Epidermal melanocyte (primary cell): ENCODE results near the gene ATP5PB.

Experiments used
- DNase-seq: peaks from one replicate; pipeline ENCODE4 v3.0.0; 2011; ENCODE audit warnings: low spot score; ENCODE audit not compliant: insufficient read length

The ATP5PB gene

DNA sequence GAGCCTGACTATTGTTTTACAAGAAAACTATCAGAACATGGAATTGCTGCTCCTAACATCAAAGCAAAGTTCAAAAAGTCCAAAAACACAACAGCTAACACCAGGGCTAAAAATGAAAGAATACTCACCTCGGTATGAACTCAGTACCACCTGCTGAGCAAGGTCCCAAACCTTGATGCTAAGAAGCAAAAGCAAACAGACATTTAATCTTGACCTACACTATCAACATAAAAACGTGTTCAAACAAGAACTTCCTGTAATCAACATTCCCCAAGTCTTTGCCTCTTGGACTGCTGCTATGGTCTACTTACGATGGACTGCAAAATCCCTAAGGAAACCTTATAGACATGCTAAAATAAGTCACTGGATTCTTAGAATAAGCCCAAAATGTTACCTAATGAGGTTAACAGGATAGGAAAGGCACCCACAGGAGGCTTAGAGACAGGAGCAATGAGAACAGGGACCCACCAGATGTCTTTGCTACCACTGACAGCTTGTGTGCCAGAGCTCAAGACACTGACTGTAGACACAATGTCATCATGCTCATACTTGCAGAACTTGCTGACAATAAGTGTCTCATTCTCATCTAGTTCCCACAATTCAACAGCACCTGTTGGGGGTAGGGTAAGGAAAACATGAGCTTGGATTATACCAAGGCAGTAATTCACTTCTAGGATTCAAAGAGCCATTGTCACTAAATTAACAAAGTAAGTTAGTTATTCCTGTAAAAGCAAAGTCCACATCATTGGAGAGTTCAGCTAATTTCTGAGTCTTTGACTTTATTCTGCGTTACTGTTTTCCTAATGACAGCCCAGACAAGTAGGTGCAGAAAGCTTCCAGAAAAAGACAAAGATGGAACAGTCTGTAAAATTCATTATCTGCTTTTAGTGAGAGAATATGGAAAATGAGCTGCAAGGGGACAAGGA, 2.0 kb upstream of the ATP5PB start:
- DNase-seq, result no peak

DNA sequence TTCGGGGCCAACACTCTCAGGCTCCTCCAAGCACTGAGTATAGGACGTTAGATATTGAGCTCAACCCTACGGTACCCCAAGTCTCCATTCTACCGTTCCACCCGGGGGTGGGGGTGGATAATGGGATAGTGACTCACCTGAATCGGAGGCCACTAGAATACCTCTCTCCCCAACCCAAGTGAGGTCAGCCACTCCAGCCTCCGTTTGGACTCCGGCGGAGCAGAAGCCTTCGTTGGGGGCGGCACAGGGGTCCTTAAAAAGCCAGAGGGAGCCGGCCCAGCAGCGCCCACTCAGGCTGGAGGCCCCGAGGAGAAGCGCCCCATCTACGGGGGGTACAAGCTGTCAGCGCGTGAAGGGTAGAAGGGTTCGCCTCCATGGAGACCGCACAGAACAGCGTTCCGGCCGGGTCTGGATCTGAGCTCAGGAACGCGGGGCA, 764 bp upstream of the ATP5PB start:
- no peak for DNase-seq

DNA sequence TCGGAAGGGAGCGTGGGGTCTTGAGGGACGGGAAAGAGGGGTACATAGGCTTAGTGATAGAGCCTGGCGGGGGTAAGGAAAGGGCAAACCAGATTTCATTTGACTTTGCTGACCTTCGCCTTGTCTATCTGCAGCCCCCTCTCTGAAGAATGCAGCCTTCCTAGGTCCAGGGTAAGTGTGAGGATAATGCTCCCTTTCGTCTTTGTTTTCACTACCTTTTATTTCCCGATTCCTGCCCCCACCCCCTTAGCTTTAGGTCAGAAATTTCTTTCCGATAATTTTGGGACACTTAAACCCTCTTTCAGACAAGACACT, 396 bp downstream of the ATP5PB start:
- DNase-seq, result no peak

DNA sequence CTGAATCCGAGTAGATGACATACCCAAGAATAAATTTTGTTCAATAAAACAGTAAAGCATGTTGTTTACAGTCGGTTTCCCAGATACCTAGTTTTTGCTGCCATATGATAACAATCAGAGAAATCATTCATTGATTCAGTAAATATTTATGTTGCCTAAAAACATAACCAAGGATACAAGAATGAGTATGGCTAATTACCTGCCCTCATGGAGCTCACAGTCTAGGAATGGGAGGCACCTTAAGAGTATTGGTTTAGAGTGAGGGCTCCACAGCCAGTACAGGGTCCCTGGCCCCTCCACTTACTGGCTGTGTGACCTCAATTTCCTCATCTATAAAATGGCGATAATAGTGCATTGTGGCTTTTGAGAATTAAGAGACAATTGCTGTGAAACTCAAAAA, 921 bp downstream of the ATP5PB start:
- DNase-seq, result no peak

DNA sequence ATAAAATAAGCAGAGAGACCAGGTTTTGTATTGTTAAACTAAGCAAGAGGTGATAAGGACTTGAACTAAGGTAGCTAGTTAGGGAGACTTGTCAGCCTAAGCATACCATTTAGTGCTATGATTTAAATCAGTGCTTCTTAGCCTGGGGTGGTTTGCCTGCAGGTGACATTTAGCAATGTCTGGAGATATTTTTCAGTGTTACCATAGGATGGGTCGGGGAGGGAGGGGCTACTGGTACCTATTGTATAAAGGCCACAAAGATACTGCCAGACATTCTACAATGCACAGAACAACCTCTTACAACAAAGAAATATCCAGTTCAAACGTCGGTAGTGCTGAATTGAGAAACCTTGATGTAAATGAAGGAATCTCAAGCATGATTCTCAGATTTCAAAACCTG, 3.3 kb downstream of the ATP5PB start:
- DNase-seq, result no peak

DNA sequence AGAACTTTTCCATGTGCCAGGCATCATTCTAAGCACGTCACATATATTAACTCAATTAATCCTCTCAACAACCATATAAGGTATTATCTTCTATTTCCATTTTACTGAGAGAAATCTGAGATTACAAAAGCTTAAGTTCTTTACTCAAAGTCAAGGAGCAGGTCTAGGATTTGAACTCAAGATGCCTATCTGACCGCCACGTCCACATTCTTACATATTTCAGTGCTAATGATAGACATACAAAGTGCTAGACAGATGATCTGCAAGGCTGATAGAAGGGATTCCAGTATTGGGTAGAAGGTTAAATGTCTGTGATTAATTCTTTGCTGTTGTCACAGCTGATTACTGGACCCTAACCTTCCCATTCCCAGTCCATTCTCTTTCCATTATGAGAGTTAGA, 4.4 kb downstream of the ATP5PB start:
- DNase-seq, result no peak

DNA sequence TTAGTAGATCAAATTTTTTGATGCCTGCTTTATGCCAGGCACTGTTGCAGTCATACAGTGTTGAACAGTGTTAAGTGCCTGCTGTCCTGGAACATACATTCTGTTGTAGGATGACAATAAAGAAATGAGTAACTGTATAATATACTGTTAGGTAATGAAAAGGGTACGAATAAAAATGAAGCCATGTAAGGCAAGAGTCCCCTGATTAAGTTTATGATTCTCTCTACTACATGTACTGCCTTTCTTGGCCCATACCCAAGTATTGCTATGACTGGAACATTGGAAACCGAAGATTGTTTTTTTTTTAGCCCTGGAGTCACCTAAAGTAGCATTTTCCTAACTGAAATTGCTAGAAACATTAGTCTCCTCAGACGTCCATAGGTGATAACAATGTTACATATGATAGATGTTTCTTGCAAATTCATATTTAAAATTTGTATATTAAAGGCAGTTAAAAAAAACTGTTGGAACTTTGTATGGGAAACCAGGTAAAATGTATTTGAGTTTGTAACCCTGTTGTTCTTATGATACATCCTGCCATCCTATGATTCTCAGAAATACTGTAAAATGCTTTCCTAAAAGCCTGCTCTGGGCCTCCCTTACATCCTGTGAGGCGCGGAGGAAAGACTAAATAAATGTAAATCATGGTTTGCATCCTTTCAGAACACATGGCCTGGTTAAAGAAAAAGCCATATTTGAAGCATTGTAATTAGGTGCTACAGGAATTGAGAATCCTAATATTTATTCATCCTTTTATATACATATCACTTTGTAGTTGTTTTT, 5.8 kb downstream of the ATP5PB start:
- no peak for DNase-seq

DNA sequence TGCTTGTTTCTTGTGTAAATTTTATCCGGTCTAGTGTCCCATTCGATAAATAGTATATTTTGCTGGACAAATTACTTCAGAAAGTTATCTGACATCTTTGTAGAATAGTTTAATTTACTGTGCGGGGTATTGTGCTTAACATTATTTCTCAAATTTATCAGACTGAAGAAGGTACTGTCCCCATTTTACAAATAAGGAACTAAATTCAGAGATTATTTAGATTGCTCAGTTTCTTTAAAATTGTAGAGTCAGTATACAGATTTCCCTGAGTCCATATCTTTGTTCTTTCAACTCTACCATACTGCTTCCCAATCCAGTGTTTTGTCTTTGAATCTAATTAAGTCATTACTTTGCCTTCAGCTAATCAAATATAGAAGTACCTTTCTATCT, 6.4 kb downstream of the ATP5PB start:
- no peak for DNase-seq

DNA sequence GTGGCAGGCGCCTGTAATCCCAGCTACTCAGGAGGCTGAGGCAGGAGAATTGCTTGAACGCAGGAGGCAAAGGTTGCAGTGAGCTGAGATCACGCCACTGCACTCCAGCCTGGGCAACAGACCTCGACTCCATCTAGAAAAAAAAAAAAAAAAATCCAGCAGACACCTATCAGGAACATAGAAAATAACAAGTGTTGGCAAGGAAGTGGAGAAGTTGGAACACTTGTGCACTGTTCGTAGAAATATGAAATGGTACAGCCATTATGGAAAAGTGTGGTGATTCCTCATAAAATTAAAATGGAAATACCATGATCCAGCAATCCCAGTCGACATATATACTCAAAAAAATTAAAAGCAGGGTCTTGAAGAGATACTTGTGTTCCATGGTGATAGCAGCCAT, 12.5 kb downstream of the ATP5PB start:
- DNase-seq, result no peak

DNA sequence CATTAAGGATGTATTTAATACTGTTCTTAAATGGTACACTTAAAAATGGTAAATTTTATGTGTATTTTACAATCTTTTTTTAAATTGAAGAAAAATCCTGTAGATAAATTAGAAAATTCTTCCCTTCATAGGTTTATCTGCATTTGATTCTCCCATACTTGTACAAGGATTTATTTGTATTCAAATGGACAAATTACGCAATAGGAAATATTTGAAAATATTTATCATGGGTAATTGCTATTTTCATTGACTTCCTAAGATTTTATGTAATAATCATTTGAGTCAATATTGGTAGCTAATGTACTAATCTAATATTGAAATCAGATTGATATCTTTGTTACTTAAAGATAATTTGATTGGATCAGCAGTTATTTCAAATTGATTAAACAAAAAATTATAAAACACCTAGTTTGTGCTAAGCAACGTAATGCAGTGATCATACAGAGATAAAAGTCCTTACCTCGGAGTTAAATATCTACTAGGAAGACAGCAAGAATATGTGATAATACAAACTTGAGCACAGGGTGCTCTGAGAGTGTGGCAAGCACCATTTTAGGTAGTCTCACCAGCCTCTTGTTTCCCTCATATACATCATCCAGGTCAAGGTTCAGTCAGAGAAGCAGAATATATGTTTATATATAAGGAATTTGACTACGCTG, 13.2 kb downstream of the ATP5PB start:
- DNase-seq, result no peak

DNA sequence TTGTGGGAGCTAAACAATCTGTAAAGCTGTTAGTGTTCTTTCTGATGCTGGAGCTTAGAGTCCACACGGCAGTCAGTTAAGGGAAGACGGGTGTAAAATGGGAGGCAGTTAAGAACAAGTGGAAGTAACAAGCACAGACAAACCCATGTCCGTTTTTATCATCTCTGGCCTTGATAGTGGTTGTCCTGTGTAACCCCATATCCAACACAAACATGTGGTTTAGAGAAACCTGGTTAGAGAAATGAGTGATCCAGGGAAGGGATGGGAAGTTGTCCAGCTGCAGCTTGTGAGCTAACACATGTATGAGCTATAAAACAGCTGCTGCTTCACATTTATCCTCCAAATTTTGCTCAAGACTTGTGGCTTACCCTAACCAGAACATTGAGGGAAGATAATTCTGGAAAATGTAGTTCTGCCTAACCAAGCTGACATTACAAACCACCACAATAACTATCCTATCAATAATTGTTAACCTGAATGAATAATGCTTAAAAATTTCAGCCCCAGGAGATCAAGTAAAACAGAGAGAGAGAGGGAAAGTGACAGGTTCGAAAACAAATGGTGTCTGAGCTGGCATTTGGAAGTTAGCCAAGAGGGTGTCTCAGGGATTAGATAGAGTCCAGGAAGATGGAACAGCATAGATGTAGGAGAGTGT, 13.9 kb downstream of the ATP5PB start:
- no peak for DNase-seq

DNA sequence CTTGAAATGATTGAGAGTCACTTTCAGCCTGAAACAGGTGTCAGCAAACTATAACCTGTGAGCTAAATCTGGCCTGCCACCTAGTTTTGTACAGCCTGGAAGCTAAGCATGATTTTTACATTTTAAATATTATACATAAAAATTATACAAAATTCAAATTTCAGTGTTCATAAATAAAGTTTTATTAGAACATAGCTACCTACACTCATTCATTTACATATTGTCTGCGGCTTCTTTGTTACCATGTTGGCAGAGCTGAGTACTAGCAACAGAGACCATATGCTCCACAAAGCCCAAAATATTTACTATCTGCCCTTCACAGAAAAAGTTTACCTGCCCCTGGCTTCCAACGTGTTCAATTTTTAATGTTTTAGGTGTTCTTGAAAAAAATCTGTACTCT, 16.5 kb downstream of the ATP5PB start:
- DNase-seq, result no peak

DNA sequence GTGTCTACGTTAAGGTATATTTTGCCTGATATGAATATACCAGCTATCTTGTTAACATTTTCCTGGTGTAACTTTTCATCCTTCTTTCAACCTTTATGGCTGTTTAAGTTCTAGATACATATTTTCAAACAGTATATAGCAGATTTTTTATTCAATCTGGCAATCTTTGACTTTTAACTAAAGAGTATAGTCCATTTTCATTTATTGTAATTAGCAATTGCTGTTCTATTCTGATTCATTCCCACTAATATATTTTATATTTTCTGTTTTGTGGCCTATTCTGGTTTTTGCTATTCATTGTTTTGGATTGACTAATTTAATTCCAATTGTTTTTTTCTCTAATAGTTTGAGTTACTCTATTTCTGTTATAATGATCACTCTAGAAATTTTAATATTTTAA, 17.2 kb downstream of the ATP5PB start:
- no peak for DNase-seq

DNA sequence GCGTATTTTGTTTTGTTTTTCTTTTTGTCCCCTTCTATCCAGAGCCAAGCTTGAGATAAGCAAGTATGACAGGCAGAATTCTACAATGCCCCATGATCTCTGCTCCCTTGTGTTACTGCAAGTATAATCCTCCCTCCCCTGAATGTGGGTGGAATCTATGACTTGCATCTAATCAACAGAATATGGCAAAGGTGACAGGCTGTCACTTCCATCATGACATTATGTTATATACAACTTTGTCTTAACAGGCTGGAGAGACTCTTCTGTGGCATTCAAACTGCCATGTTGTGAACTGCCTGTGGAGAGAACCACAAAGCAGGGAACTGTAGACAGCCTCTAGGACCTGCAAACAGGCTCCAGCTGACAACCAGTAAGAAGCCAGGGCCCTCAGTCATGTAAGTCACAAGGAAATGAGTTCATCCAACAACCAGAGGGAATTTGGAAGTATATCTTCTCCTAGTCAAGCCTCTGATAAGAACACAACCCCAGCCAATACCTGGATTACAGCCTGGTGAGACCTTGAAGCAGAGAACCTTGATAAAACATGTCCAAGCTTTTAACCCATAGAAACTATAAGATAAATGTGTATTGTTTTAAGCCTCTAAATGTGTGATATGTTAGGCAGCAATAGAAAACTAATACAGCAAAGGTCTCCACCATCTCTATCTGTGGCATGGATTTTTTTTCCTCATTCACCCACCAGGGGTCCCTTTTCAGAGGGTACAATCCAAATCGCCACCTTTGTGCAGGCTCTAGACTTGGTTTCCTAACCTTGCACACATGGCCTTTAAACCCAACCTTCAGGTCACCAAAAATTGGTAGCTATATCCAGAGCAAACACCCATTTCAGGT, 18.8 kb downstream of the ATP5PB start:
- DNase-seq, result no peak

DNA sequence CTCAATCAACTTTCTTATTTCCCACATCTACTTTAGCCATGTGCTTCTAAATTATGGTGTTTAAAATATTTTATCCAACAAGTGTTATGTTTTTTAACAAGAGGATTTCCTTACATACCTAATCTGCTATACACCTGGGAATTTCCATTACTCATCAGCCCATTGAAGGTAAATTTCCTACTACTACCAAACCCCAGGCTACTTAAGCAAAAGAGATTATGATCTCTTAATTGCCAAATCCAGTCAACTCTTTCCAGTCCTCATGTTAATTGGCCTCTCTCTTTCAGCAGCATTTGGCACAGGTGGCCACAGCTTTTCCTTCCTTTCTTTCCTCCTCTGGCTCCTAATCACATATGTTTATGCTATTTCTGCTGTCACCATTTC, 19.4 kb downstream of the ATP5PB start:
- no peak for DNase-seq

DNA sequence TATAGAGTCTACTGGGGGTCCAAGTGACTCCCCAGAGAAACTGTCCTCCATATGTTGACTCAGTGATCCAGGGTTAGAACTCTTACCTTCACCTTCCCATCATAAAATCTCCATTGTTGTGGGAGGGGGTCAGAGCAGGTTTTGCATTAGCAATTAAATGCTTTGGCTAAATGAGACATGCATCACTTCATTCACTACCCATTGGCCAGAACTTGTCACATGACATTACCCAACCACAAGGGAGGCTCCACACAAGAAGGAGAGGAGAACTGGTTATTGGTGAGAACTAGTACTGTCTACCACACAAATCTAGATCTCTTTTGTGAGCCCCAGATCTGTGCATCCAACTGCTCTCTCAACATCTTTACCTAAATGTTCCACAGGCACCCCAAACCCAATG, 20.3 kb downstream of the ATP5PB start:
- DNase-seq, result no peak

DNA sequence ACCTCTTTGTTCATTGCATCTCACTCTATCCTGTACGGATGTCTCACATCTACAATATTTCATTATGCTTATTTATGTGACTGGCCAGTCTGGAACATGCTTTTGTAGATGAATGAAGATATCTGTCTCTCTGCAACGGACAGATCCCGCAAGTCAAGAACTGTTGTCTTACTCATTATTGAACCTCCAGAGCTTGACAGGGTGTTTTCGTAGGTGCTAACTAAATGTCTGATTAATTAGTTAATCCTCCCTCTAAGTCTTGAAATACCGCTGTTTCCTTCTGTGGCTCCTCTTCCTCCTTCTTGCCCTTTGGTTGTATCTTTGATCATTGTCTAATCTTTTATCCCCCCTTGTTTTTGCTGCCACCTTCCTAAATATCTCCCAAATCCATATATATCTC, 21.3 kb downstream of the ATP5PB start:
- DNase-seq, result no peak

DNA sequence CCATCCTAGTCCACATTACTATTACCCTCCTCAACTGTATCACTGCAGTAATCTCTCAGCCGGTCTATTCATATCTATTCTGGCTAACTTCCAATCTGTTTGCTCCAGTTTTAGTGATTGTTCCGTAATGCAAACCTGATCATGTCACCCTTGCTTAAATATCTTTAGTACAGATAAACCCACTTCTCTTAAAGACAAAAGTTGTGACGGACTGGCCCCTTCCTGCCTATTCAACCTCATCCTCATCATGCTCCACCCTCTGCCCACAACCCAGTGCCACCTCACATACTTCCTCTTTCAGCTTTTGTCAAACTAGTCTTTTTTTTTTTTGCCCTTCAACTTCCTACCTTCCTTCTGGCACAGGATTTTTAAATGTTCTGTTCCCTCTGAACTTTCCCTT, 21.7 kb downstream of the ATP5PB start:
- DNase-seq, result no peak

DNA sequence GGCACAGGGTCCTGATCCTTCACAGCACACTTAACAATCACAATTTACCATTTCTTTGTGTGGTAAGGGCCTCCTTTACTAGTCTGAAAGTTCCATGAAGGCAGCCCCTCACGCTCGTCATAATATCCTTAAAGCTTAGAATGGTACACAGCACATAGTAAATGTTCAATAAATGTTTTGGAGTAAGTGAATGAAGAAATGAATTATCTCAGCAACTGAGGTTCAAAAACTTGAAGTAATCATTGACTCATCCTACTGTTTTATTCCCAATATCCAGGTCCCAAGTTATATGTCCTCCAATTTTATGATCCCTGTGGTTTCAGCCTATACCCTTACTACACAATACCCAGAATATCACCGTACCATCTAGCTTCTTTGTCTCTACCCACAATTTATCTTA, 22.3 kb downstream of the ATP5PB start:
- DNase-seq, result no peak

DNA sequence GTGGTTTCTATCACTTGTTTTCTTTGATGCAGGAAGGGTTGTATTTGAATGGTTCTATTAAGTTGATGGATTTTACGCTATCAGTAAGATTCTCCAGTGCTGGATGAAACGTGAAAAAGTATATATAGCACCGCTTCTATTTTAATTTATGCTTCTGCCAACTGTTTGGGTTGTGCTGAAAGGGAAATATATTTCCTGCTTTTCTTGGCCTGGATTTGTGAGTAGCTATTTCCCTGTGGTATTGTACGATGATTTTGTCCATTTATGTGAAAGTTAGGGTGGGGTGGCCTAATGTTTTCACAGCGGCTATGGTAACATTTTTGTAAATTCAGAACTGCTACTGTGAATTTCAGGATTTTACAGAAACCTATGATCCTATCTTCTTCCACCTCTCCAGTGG, 24.8 kb downstream of the ATP5PB start:
- DNase-seq, result no peak

DNA sequence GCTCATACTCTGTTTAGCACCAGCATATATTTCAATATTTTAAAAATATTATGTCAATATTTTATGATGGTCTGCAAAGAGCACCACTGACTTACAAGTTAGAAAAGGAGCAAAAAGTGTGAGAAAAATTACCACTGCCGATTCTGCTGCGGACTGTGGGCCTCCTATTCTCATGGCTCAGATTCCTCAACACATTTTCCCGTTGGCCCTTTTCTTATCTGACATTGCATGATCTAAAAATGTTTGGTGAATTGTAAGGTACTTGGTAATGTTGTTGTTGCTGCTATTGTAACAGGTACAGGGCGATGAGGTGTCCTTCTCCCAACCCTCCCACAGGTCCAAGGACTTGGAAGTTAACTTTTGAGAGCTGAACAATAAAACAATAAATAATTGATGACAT, 25.3 kb downstream of the ATP5PB start:
- no peak for DNase-seq
